NCI-H146 treated with DMSO at 0.1 percent for 48 hours (cell line): ENCODE data around the gene GPX4.

ENCODE experiments used
- DNase-seq: peaks from one replicate; lab custom pipeline; 2025; ENCODE audit not compliant: unreplicated experiment; lab: John Stamatoyannopoulos, UW

Gene GPX4

DNA sequence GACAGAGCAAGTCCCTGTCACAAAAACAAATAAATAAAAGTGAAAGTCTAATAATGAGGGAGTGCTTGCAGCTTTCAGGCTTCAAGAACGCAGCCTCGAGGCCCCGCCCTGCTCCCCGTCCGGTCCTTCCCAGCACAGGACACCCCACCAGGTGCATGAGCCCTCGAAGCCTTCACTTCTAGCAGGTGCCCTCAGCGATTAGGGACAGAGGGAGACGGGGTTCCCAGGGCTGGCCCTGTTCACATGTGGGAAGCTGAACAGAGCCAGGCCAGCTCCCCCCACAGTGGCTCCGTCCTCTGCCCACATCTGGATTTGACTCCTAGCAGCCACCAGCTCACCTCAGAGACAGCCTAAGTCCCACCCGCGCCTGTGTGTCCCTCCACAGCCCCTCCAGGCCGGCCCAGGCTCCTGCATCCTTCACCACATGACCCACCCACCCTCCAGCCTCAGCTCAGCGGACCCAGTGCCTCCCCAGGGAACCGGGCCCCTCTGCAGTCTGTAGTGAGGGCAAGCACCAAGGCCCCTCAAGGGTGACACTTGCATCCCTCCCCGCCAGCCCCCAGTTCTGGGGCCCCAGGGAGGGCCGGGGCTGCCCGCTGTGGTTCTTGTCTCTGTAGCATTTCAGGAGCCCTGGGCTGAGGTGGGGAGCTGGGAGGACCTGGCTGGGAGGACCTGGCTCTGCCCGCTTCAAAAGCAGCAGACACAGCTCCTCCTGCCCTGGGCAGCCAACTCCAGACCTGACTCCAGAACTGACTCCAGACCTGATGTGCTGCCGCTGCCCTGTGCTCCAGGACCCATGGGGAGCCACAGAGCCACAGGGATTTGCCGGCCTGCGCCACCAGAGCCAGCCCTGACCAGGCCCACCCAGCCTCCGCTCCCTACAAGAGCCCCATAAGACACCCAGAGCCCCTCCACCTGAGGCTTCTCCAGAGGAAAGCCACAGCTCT is 27.2 kb downstream of the GPX4 start:
- DNase-seq = no peak

DNA sequence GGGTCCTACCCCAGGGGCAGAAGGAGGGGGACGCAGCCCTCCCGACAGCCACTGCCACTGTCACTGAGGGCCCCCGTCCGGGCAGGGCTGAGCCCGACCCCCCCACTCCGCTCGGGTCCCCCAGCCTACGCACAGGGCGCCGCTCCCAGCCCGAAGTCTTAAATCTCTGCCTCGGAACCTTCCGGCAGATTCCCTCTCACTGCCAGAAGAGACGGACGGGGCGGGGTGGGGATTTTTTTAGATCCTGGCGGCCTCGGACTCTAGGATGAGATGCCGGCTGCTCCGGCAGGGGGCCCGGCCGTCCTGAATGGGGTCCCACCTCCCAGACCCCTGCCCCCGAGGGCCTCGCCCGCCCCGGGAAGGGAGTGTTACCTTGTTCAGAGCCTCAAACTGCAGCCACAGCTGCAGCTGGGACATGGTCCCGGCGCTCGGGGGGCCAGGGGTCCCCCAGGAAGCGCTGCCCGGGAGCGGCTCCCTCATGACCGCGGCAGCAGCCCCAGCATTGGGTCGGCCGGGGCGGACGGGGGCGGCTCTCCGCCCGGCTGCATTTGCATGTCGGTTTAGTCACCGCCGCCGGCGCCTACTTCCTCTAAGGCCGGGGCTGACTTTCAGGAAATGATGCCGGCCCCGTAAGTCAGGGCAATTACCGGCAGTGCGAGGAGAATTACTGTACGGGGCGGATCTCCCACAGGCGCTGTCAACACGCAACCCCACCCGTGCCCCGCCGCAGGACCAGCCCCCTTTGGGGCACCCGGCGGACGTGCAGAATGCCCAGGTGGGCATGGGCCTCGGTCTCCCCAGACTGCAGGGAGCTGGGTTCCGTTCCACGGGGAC is 28.1 kb downstream of the GPX4 start:
- DNase-seq = no peak

DNA sequence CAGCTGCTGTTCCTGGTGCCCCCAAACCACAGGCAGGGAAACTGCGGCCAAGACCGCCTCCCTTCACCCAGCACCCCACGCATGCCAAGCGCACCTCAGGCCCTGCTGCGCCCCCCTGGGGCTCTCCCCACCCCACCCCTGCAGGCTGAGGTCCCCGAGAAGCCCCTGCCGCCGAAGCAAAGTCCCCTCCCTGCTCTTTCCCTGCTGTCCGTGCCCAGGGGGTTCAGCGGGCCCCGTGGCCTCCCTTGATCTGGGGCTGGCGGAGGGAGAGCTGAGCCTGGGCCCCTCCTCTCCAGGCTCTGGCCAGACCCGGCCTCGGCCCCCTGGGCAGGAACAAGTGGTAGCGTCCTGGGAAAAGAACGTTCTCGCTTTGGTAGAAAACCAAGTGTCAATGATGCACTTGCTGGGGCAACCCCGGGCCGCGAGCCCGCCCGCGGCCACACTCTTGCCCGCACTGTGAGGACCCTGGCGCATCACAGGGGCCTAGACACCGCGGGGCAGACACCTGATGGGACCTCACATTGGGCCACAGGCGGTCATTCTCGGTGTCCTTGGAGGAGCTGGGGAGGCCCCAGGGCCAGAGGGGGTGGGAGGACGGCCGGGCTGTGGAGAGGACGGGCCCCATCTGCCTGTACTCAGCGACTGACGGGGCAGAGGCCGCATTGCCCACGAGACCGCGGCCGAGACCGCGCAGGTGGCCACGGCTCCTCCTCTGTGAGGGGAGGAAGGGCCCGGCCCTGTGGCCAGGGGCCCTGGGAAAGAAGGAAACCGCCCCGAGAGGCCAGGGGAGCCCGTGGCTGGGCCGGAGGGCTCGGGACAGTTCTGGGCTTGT is 29.0 kb downstream of the GPX4 start:
- no peak for DNase-seq

DNA sequence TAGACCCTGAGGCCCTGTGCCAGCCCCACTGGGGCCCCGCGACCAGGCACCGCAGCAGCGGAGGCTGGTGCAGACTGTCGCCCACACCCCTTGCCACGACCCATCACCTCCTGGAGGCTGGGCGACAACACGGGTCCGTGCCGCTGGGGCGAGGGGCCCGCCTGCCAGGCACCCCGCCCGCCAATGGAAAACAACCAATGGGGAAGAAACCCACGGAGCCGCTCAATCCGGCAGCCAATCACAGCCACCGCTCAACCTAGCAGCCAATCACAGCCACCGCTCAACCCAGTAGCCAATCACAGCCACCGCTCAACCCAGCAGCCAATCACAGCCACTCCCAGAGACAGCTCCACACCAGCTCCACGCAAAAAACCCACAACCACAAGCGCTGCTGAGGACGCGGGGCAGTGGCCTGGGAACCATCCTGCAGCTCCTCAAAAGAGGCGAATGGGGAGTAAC is 29.7 kb downstream of the GPX4 start:
- DNase-seq = no peak

DNA sequence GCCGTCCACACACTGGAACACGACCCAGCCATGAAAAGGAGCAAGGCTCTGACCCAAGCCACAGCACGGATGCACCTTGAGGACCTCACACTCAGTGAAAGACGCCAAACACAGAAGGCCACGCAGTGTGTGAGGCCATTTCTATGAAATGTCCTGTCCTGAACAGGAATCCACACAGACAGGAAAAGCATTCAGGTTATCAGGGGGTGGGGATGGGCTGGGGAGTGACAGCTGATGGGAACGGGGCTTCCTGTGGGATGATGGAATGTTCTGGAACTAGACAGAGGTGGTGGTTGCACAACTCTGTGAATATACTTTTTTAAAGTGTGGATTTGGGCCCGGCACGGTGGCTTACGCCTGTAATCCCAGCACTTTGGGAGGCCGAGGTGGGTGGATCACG is 30.6 kb downstream of the GPX4 start:
- no peak for DNase-seq

- no peak for DNase-seq
Measured at GRCh38 chr19:1135454-1135853, 31.7 kb downstream of the GPX4 start.

- DNase-seq = peak; percentile 24
Measured at GRCh38 chr19:1136201-1136600, 32.4 kb downstream of the GPX4 start.

- peak; percentile 24 for DNase-seq
Measured at GRCh38 chr19:1136621-1137317, 33.0 kb downstream of the GPX4 start.

DNA sequence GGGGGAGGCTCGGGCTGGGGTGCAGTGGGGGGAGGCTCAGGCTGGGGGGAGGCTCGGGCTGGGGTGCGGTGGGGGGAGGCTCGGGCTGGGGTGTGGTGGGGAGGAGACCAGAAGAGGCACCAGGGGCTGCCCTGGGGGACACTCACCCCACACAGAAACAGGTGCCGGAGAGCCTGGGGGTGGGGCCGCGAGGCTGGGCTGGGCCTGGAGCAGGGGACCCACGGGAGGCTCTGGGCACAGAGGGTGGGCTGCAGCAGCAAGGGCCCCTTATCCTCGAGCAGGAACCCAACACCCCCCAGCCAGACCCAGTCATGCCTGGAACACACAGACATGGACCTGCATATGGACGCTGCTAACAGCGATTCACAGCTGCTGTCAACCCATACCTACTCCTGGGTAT is 34.3 kb downstream of the GPX4 start:
- DNase-seq = no peak

GRCh38 chr19:1139126-1139525 is 35.3 kb downstream of the GPX4 start:
- no peak for DNase-seq

GRCh38 chr19:1140272-1141027 is 36.7 kb downstream of the GPX4 start:
- DNase-seq = no peak

DNA sequence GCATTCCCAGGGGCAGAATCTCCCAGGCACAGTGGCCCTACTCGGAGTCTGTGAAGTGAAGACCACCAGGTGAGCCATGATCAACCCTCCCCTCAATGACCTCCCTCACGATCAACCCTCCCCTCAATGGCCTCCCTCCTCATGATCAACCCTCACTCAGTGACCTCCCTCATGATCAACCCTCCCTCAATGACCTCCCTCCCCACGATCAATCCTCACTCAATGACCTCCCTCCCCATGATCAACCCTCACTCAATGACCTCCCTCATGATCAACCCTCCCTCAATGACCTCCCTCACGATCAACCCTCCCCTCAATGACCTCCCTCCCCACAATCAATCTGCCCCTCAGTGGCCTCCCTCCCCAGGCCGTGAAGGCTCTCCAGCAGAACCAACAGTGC is 38.1 kb downstream of the GPX4 start:
- no peak for DNase-seq

DNA sequence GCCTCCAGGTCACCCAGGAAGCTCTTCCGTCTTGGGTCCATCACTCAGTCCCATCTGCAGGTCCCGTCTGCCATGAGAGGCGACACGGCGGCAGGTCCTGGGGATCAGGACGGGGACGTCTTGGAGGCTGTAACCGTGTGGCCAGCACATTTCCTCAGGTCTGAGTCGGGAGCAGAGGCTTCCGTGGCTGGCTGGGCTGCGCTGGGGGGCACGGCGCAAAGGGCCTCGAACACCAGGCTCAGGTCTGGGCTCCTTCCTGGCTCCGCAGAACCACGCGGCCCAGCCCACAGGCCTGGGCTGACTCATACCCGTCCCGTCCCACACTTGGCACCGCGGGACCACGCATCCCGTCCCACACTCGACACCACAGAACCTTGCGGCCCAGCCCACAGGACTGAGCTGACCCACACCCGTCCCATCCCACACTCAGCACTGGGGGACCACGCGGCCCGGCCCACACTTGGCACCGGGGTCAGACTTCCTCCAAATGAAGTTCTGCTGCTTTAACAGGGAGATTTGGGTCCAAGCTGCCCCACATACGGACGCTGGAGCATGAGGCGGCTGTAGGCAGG is 40.1 kb downstream of the GPX4 start:
- no peak for DNase-seq

DNA sequence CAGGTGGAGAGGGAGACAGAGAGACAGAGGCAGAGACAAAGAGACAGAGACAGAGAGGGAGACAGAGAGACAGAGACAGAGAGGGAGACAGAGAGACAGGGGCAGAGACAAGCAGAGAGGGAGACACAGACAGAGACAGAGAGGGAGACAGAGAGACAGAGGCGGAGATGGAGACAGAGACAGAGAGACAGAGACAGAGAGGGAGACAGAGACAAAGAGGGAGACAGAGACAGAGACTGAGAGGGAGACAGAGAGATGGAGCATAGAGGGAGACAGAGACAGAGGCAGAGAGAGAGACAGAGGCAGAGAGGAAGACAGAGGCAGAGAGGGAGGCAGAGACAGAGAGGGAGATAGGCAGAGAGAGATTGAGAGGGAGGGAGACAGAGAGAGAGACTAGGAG is 40.9 kb downstream of the GPX4 start:
- DNase-seq = no peak

DNA sequence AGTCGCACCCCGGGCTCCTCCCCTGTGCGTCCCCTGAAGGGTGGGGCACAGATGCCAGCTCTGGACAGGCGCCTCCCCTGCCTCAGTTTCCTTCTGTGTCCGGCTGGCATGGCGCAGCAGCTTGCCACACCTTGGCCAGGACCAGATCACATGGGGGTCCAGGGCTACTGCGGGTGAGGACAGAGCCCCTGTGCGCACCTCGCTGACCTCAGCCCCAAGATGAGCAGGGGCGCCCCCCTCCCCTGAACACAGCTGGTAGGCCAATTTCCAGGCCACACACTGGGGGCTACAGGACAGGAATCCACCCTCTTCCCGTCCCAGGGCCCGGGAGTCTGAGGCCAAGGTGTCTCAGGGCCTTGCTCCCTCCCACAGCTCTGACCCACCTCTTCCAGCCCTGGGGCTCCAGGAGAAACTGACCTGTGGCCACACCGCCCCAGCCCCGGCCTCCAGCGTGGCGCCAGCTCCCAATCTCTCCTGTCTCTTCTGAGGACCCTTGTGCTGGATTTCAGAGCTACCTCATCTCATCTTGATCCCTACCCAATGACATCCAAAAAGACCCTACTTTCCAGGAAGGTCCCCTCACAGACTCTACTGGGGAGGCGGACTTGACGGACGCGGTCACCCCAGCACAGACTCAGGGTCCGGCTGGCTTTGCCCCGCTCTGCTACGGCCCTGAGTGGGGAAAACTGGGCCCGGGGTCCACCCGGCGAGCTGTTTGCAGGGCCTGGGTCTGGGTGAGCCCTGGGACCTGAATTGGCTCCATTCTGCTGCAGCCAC is 42.0 kb downstream of the GPX4 start:
- DNase-seq = no peak

- DNase-seq = no peak
Measured at GRCh38 chr19:1146412-1146699, 42.6 kb downstream of the GPX4 start.

- DNase-seq = no peak
Measured at GRCh38 chr19:1146858-1147780, 43.3 kb downstream of the GPX4 start.
